KMS-11 (cell line): ENCODE measurements around the gene CNN3.

Experiments used
- H2AFZ ChIP-seq: fragments of 200-600 bp; sonication (generic); 2 replicates; pipeline ENCODE4 v1.6.1; 2016; ENCODE audit warnings: antibody characterized with exemption, mixed run types, low read depth
- H3K27ac ChIP-seq: fragments of 200-600 bp; sonication (generic); 2 replicates; pipeline ENCODE4 v1.6.1; 2016; ENCODE audit warnings: mild to moderate bottlenecking, mixed run types
- H3K27me3 ChIP-seq: fragments of 200-600 bp; sonication (generic); 2 replicates; pipeline ENCODE4 v1.6.1; 2017; ENCODE audit warnings: mild to moderate bottlenecking, low read depth, mixed run types, moderate library complexity; ENCODE audit not compliant: insufficient read depth
- H3K36me3 ChIP-seq: fragments of 200-600 bp; sonication (generic); 2 replicates; pipeline ENCODE4 v1.6.1; 2017; ENCODE audit warnings: mild to moderate bottlenecking, mixed run types; ENCODE audit not compliant: insufficient read depth
- H3K4me1 ChIP-seq: fragments of 200-600 bp; sonication (generic); 2 replicates; pipeline ENCODE4 v1.6.1; 2016; ENCODE audit warnings: mild to moderate bottlenecking, low read depth, mixed run types; ENCODE audit not compliant: poor library complexity, severe bottlenecking
- H3K4me2 ChIP-seq: fragments of 200-600 bp; sonication (generic); 2 replicates; pipeline ENCODE4 v1.7.0; 2016; ENCODE audit warnings: mild to moderate bottlenecking, mixed run types
- H3K4me3 ChIP-seq: fragments of 200-600 bp; sonication (generic); IDR thresholded peaks from 2 replicates; pipeline ENCODE4 v1.6.1; 2017; ENCODE audit warnings: low read depth, low read length, mixed read lengths; ENCODE audit not compliant: insufficient read depth
- H3K79me2 ChIP-seq: fragments of 200-600 bp; sonication (generic); 2 replicates; pipeline ENCODE4 v1.6.1; 2016; ENCODE audit warnings: low read depth, mixed run types; ENCODE audit not compliant: insufficient read depth
- H3K9ac ChIP-seq: fragments of 200-600 bp; sonication (generic); 2 replicates; pipeline ENCODE4 v1.6.1; 2016; ENCODE audit warnings: mild to moderate bottlenecking, mixed run types
- H4K20me1 ChIP-seq: fragments of 200-600 bp; sonication (generic); 2 replicates; pipeline ENCODE4 v1.6.1; 2016; ENCODE audit warnings: mild to moderate bottlenecking, mixed run types; ENCODE audit not compliant: insufficient read depth
- TF ChIP-seq, protein P1 (sequence below): fragments of 200-600 bp; sonication (generic); conservative IDR thresholded peaks from 2 replicates; pipeline ENCODE4 v1.6.1; 2017; ENCODE audit warnings: low read depth, mild to moderate bottlenecking, antibody characterized with exemption, low read length, moderate library complexity, mixed read lengths

The CNN3 gene

DNA sequence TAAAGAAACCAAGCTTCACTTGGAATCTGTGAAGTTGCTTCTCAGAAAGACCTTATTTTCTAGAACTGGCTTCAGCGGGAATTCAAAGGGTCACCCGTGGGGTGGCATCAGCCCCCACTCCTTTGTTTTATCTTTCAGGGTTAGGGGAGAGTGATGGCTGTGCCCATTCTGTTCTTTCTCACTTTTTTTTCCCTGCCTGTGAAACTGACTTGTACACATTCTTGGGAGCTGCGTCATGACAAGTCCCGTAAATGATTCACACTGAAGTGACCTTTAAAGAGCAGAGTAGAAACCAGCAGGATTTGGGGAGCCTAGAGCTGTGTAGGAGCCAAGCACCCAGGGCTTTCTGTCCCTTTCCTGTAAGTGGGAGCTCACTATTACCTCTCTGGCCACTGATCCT is 63.0 kb downstream of the CNN3 start:
- Histone ChIP-seq H3K4me2 (no peak overlapping the region), H3K4me3 (no peak overlapping the region), H3K79me2 (no peaks in the 10 kb centered on the region), H3K9ac (no peak overlapping the region), H4K20me1 (no peaks in the 10 kb centered on the region), H3K27me3 (no peaks in the 10 kb centered on the region), H2AFZ (no peak overlapping the region), H3K27ac (no peak overlapping the region), H3K36me3 (no peaks in the 10 kb centered on the region), H3K4me1 (no peaks in the 10 kb centered on the region)
- TF ChIP-seq, protein P1, sequence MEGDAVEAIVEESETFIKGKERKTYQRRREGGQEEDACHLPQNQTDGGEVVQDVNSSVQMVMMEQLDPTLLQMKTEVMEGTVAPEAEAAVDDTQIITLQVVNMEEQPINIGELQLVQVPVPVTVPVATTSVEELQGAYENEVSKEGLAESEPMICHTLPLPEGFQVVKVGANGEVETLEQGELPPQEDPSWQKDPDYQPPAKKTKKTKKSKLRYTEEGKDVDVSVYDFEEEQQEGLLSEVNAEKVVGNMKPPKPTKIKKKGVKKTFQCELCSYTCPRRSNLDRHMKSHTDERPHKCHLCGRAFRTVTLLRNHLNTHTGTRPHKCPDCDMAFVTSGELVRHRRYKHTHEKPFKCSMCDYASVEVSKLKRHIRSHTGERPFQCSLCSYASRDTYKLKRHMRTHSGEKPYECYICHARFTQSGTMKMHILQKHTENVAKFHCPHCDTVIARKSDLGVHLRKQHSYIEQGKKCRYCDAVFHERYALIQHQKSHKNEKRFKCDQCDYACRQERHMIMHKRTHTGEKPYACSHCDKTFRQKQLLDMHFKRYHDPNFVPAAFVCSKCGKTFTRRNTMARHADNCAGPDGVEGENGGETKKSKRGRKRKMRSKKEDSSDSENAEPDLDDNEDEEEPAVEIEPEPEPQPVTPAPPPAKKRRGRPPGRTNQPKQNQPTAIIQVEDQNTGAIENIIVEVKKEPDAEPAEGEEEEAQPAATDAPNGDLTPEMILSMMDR, result no peak

DNA sequence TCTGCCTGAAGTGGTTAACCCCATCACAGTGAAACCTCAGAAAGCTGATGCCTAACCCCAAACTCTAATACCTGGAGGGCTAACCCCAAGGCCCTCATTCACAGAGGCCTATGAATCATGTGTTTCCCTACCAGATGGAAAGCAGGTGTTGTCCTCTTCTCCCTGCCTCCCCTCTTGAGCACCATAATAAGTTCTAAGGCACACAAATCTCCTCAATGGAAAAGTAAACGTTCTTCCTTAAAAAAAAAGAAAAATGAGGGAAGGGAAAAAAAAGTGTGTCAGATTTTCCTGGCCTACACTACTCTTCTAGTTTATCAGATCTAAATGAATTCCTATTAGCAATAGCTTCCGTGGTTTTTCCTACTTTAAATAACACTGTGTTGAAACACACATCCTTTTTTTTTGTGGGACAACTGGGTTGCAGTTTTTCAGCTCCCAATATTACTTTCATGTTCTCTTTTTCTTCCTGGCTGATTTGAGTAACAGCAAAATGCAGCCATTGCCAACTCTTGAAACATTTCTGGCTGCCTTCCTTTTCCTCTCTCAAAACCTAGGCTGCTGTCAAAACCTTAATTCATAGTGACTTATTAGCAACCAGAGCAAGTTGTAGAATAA is 63.5 kb downstream of the CNN3 start:
- no peak overlapping the region for H3K27ac ChIP-seq
- no peak overlapping the region for H2AFZ ChIP-seq
- no peak overlapping the region for H3K9ac ChIP-seq
- no peak overlapping the region for H3K4me3 ChIP-seq
- no peaks in the 10 kb centered on the region for H4K20me1 ChIP-seq
- no peaks in the 10 kb centered on the region for H3K36me3 ChIP-seq
- TF ChIP-seq, protein P1, result no peak
- H3K4me1 ChIP-seq, result no peaks in the 10 kb centered on the region
- no peak overlapping the region for H3K4me2 ChIP-seq
- no peaks in the 10 kb centered on the region for H3K27me3 ChIP-seq
- no peaks in the 10 kb centered on the region for H3K79me2 ChIP-seq

DNA sequence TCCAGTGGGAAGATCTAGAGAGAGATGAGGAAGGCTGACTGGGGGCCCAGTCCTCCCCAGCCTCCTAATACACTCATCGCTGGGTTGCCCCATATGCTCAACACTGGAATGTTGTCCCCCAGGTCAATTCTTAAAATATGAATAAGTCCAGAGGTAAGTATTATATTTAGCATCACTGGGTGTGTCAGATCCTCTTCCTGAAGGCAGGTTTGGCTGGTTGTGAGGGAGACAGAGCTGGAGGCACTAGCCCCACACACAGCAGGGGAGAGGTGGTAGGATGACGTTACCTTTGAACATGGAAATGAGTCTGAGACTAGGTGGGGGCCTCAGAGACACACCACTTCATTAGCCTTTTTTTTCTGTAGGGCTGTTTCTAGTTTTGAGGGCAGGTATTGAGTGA is 64.2 kb downstream of the CNN3 start:
- no peak overlapping the region for H3K27ac ChIP-seq
- H3K79me2 ChIP-seq, result no peaks in the 10 kb centered on the region
- no peak overlapping the region for H3K4me2 ChIP-seq
- H3K4me3 ChIP-seq, result no peak overlapping the region
- TF ChIP-seq, protein P1, result no peak
- no peaks in the 10 kb centered on the region for H4K20me1 ChIP-seq
- H2AFZ ChIP-seq, result no peak overlapping the region
- H3K36me3 ChIP-seq, result no peaks in the 10 kb centered on the region
- no peaks in the 10 kb centered on the region for H3K27me3 ChIP-seq
- H3K9ac ChIP-seq, result no peak overlapping the region
- H3K4me1 ChIP-seq, result no peaks in the 10 kb centered on the region

DNA sequence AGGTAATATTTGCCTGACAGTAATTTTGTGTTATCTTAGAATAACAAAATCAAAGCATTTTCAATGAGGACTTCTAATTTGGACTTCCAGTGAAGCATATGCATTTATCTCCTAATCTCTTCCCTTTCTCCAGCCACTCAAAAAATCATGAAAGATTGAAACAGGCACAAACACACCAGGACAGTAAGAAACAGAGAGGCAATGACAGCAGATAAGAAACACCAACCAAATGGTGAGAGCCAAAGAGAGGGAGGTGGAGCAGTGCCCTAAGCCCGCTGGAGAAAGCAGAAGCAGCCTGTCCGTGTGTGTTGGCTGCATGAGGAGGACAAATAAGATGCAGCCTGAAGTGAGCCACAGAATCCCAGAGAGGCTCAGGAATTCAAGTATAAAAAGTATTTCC is 67.7 kb downstream of the CNN3 start:
- TF ChIP-seq, protein P1, result no peak
- Histone ChIP-seq H3K9ac (no peak overlapping the region), H2AFZ (no peak overlapping the region), H3K79me2 (no peaks in the 10 kb centered on the region), H3K36me3 (no peaks in the 10 kb centered on the region), H3K27ac (no peak overlapping the region), H3K4me3 (no peak overlapping the region), H4K20me1 (no peaks in the 10 kb centered on the region), H3K4me2 (no peak overlapping the region), H3K27me3 (no peaks in the 10 kb centered on the region), H3K4me1 (no peaks in the 10 kb centered on the region)
